Measurements from ENCODE around the gene GSC. TPM values are rescaled to one million over a fixed set of nuclear protein-coding genes. Genes with fewer than 3 reads are reported as not detected.

Gene GSC
- total and polyA plus RNA-seq, 10 of the 15 experiments (the other 5 are each of a cell fraction or from before 2014, with no cell fraction given), result not detected

- BruUV-seq (replicated peaks), result no TSS peak
- DNase-seq (ENCODE audit: low read depth, low spot score), result no peak
- H3K9me3 ChIP-seq (replicated peaks; ENCODE audit: control insufficient read depth, insufficient read depth, low read length), result no peaks in the 10 kb centered on the region
- H3K9ac ChIP-seq (ENCODE audit: control insufficient read depth, insufficient read depth, low read length), result no peak overlapping the region
- H3K27ac ChIP-seq (ENCODE audit: control insufficient read depth, insufficient read depth), result no peak overlapping the region
- no peak overlapping the region for H2AFZ ChIP-seq (ENCODE audit: control insufficient read depth, low read depth, low read length)
- SMC1A ChIA-PET (ENCODE audit: uncharacterized antibody, unreplicated experiment), result interaction anchor here (1.4 kb wide), 1 partner anchor 15 kb away, joined by 3 read pairs; no protein-coding TSS in a partner anchor
- POLR2A ChIA-PET, result no interaction called here
- FAIRE-seq, result no peak
- CTCF ChIA-PET, result no interaction called here
- WGBS (ENCODE audit: insufficient coverage, insufficient replicate concordance, low lambda C conversion rate, missing lambda C conversion rate), result 64% methylated on average over 7 of the region's 7 CpGs
- no peaks in the 10 kb centered on the region; the same call in 1 of the 2 replicates for H4K20me1 ChIP-seq (ENCODE audit: control insufficient read depth, insufficient read depth)
- ATAC-seq, result no peak
- no peaks in the 10 kb centered on the region for H3K79me2 ChIP-seq (ENCODE audit: control insufficient read depth, insufficient read depth, low read length)
- H3K4me2 ChIP-seq (ENCODE audit: control insufficient read depth, insufficient read depth), result no peak overlapping the region
- no peak overlapping the region for H3K4me3 ChIP-seq
- no peaks in the 10 kb centered on the region for H3K4me1 ChIP-seq (ENCODE audit: control insufficient read depth, insufficient read depth, low read length)
- in situ Hi-C loops (cut with MboI) (no loop called here), intact Hi-C loops (cut with micrococcal nuclease; ENCODE audit: unreplicated experiment) (no loop called here)
- RAD21 ChIA-PET (ENCODE audit: unreplicated experiment), result no interaction called here
- H3K27me3 ChIP-seq (replicated peaks in 1 of 2; ENCODE audit: control insufficient read depth in 2 of 2, insufficient read depth in 2 of 2, low read length in 1 of 2), result no peaks in the 10 kb centered on the region
- no peaks in the 10 kb centered on the region for H3K36me3 ChIP-seq (ENCODE audit: control insufficient read depth in 2 of 2, insufficient read depth in 2 of 2, low read length in 1 of 2)
- no peak for TF ChIP-seq KDM1A (IDR thresholded peaks at IDR 0.05; ENCODE audit: borderline replicate concordance)
- TF ChIP-seq ZBTB11 (CRISPR knock-in tag; IDR thresholded peaks at IDR 0.05), result no peak
- TF ChIP-seq, protein P1, sequence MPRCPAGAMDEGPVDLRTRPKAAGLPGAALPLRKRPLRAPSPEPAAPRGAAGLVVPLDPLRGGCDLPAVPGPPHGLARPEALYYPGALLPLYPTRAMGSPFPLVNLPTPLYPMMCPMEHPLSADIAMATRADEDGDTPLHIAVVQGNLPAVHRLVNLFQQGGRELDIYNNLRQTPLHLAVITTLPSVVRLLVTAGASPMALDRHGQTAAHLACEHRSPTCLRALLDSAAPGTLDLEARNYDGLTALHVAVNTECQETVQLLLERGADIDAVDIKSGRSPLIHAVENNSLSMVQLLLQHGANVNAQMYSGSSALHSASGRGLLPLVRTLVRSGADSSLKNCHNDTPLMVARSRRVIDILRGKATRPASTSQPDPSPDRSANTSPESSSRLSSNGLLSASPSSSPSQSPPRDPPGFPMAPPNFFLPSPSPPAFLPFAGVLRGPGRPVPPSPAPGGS (IDR thresholded peaks at IDR 0.05; ENCODE audit: borderline replicate concordance, insufficient read depth, low read depth, low read length, poor library complexity, severe bottlenecking), result no peak
- TF ChIP-seq, protein P2, sequence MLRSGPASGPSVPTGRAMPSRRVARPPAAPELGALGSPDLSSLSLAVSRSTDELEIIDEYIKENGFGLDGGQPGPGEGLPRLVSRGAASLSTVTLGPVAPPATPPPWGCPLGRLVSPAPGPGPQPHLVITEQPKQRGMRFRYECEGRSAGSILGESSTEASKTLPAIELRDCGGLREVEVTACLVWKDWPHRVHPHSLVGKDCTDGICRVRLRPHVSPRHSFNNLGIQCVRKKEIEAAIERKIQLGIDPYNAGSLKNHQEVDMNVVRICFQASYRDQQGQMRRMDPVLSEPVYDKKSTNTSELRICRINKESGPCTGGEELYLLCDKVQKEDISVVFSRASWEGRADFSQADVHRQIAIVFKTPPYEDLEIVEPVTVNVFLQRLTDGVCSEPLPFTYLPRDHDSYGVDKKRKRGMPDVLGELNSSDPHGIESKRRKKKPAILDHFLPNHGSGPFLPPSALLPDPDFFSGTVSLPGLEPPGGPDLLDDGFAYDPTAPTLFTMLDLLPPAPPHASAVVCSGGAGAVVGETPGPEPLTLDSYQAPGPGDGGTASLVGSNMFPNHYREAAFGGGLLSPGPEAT (IDR thresholded peaks at IDR 0.05; ENCODE audit: low read depth), result no peak
- no peak for TF ChIP-seq RBBP5 (conservative IDR thresholded peaks at IDR 0.05)
- TF ChIP-seq, protein P3, sequence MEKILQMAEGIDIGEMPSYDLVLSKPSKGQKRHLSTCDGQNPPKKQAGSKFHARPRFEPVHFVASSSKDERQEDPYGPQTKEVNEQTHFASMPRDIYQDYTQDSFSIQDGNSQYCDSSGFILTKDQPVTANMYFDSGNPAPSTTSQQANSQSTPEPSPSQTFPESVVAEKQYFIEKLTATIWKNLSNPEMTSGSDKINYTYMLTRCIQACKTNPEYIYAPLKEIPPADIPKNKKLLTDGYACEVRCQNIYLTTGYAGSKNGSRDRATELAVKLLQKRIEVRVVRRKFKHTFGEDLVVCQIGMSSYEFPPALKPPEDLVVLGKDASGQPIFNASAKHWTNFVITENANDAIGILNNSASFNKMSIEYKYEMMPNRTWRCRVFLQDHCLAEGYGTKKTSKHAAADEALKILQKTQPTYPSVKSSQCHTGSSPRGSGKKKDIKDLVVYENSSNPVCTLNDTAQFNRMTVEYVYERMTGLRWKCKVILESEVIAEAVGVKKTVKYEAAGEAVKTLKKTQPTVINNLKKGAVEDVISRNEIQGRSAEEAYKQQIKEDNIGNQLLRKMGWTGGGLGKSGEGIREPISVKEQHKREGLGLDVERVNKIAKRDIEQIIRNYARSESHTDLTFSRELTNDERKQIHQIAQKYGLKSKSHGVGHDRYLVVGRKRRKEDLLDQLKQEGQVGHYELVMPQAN (conservative IDR thresholded peaks at IDR 0.05), result no peak
- TF ChIP-seq, protein P4, sequence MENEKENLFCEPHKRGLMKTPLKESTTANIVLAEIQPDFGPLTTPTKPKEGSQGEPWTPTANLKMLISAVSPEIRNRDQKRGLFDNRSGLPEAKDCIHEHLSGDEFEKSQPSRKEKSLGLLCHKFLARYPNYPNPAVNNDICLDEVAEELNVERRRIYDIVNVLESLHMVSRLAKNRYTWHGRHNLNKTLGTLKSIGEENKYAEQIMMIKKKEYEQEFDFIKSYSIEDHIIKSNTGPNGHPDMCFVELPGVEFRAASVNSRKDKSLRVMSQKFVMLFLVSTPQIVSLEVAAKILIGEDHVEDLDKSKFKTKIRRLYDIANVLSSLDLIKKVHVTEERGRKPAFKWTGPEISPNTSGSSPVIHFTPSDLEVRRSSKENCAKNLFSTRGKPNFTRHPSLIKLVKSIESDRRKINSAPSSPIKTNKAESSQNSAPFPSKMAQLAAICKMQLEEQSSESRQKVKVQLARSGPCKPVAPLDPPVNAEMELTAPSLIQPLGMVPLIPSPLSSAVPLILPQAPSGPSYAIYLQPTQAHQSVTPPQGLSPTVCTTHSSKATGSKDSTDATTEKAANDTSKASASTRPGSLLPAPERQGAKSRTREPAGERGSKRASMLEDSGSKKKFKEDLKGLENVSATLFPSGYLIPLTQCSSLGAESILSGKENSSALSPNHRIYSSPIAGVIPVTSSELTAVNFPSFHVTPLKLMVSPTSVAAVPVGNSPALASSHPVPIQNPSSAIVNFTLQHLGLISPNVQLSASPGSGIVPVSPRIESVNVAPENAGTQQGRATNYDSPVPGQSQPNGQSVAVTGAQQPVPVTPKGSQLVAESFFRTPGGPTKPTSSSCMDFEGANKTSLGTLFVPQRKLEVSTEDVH (IDR thresholded peaks at IDR 0.05; ENCODE audit: low read depth, partially characterized antibody), result no peak
Observed at GRCh38 chr14:94793901-94794300, 24.0 kb upstream of the GSC start.
